H1 (cell line): ENCODE data around the gene SLC35F6. TPM values are rescaled to one million over a fixed set of nuclear protein-coding genes. Genes with fewer than 3 reads are reported as not detected.

Experiments used
- CTCF ChIA-PET: fragments of 300-600 bp; sonication (Branson Sonifier 250); formaldehyde crosslinking; loops from one replicate; lab custom pipeline; 2021; ENCODE audit not compliant: partially characterized antibody; lab: Charles Lee
- POLR2A ChIA-PET: fragments of 300-600 bp; sonication (Branson Sonifier 250); formaldehyde crosslinking; loops from one replicate; lab custom pipeline; 2021; ENCODE audit warnings: inconsistent platforms; ENCODE audit not compliant: partially characterized antibody; lab: Charles Lee
- DNase-seq, 2 experiments: peaks; one replicate each; pipeline versions ENCODE4 v3.0.0 to v3.0.0-alpha.2; 2010 to 2022; ENCODE audit warnings: low spot score in 2 of 2, low read depth in 1 of 2, mixed read lengths in 1 of 2
- FAIRE-seq: peaks from 2 replicates; lab custom pipeline; 2011; peaks lifted over from hg19 to GRCh38; lab: Jason Lieb, UNC
- H2AFZ ChIP-seq: 2 replicates; pipeline ENCODE4 v1.8.1; 2012; ENCODE audit warnings: low read length, inconsistent platforms
- H2AK5ac ChIP-seq: 2 replicates; pipeline ENCODE4 v1.6.1; 2013; ENCODE audit warnings: low read depth, low read length
- H2BK120ac ChIP-seq: replicated peaks from 2 replicates; pipeline ENCODE3; 2013; ENCODE audit warnings: low read depth, low read length, inconsistent platforms
- H2BK12ac ChIP-seq: 2 replicates; pipeline ENCODE4 v1.6.1; 2013; ENCODE audit warnings: low read depth, low read length
- H2BK15ac ChIP-seq: 2 replicates; pipeline ENCODE4 v1.6.1; 2013; ENCODE audit warnings: low read length
- H2BK20ac ChIP-seq: 2 replicates; pipeline ENCODE4 v1.6.1; 2013; ENCODE audit warnings: low read length
- H2BK5ac ChIP-seq: 2 replicates; pipeline ENCODE4 v1.6.1; 2013; ENCODE audit warnings: low read depth, low read length
- H3K14ac ChIP-seq: 2 replicates; pipeline ENCODE4 v1.6.1; 2013; ENCODE audit warnings: inconsistent platforms; ENCODE audit not compliant: insufficient read length
- H3K18ac ChIP-seq: 2 replicates; pipeline ENCODE4 v1.6.1; 2013; ENCODE audit warnings: low read length; ENCODE audit errors: extremely low read depth
- H3K23ac ChIP-seq: 2 replicates; pipeline ENCODE4 v1.6.1; 2013; ENCODE audit warnings: inconsistent platforms; ENCODE audit not compliant: insufficient read length
- H3K23me2 ChIP-seq: 2 replicates; pipeline ENCODE4 v1.6.1; 2013; ENCODE audit warnings: low read depth, low read length
- H3K27ac ChIP-seq: 2 replicates; pipeline ENCODE4 v1.6.1; 2011; ENCODE audit warnings: low read depth, low read length, inconsistent platforms
- H3K27me3 ChIP-seq, 4 experiments: replicated peaks in 1 of 4; 1 replicate in 1 of 4; 2 replicates in 3 of 4; pipeline versions ENCODE4 v1.6.1 to v1.8.1; 2011 to 2013; ENCODE audit warnings: low read length in 3 of 4, mild to moderate bottlenecking in 3 of 4, inconsistent platforms in 2 of 4, mixed read lengths in 2 of 4, moderate library complexity in 1 of 4; ENCODE audit not compliant: control insufficient read depth in 3 of 4, insufficient read depth in 3 of 4; ENCODE audit errors: extremely low read depth in 1 of 4
- H3K36me3 ChIP-seq, 4 experiments: 2 replicates each; pipeline versions ENCODE4 v1.6.1 to v1.8.1; 2011 to 2013; ENCODE audit warnings: mild to moderate bottlenecking in 4 of 4, low read length in 3 of 4, moderate library complexity in 2 of 4, control low read depth in 1 of 4, inconsistent platforms in 1 of 4; ENCODE audit not compliant: insufficient read depth in 4 of 4, control insufficient read depth in 2 of 4
- H3K4ac ChIP-seq: replicated peaks from 2 replicates; pipeline ENCODE3; 2013; ENCODE audit warnings: low read length, low read depth, mixed read lengths, inconsistent platforms; ENCODE audit not compliant: insufficient read length
- H3K4me1 ChIP-seq, 4 experiments: replicated peaks in 1 of 4; 1 replicate in 1 of 4; 2 replicates in 3 of 4; pipeline versions ENCODE4 v1.6.1 to v1.8.1; 2011 to 2013; ENCODE audit warnings: low read length in 3 of 4, inconsistent platforms in 2 of 4, mixed read lengths in 1 of 4; ENCODE audit not compliant: insufficient read depth in 4 of 4, control insufficient read depth in 3 of 4
- H3K4me2 ChIP-seq, 2 experiments: 2 replicates each; pipeline versions ENCODE4 v1.6.1 to v1.8.1; 2011 to 2013; ENCODE audit warnings: low read depth in 2 of 2, low read length in 2 of 2, control low read depth in 1 of 2, inconsistent platforms in 1 of 2, mild to moderate bottlenecking in 1 of 2; ENCODE audit not compliant: insufficient read depth in 1 of 2
- H3K4me3 ChIP-seq, 4 experiments: fragments of 200-600, 300-600 bp in 1 of 4; sonication (generic), shearing (Covaris generic), sonication (Bioruptor Twin) in 1 of 4; 2 replicates each; pipeline versions ENCODE4 v1.5.1 to v1.8.1; 2011 to 2016; ENCODE audit warnings: low read length in 4 of 4, low read depth in 3 of 4, control low read depth in 2 of 4, inconsistent platforms in 2 of 4, mild to moderate bottlenecking in 2 of 4, mixed read lengths in 1 of 4, moderate library complexity in 1 of 4; ENCODE audit not compliant: insufficient read depth in 2 of 4; ENCODE audit errors: extremely low read depth in 1 of 4
- H3K56ac ChIP-seq: replicated peaks from 2 replicates; pipeline ENCODE3; 2013; ENCODE audit warnings: low read depth, mild to moderate bottlenecking, mixed read lengths, low read length, inconsistent platforms; ENCODE audit not compliant: insufficient read length
- H3K79me1 ChIP-seq: 2 replicates; pipeline ENCODE4 v1.6.1; 2013; ENCODE audit warnings: low read depth, low read length, control low read depth
- H3K79me2 ChIP-seq, 2 experiments: 2 replicates each; pipeline versions ENCODE4 v1.6.1 to v1.8.1; 2012 to 2013; ENCODE audit warnings: low read length in 2 of 2, mild to moderate bottlenecking in 2 of 2, inconsistent platforms in 1 of 2; ENCODE audit not compliant: insufficient read depth in 2 of 2, control insufficient read depth in 1 of 2
- H3K9ac ChIP-seq, 4 experiments: replicated peaks in 1 of 4; 1 replicate in 1 of 4; 2 replicates in 3 of 4; pipeline versions ENCODE4 v1.6.1 to v1.8.1; 2011 to 2013; ENCODE audit warnings: low read depth in 3 of 4, low read length in 3 of 4, control low read depth in 2 of 4, mild to moderate bottlenecking in 2 of 4, moderate library complexity in 2 of 4, inconsistent platforms in 1 of 4; ENCODE audit errors: extremely low read depth in 1 of 4
- H3K9me3 ChIP-seq, 2 experiments: 2 replicates each; pipeline versions ENCODE4 v1.6.1 to v1.8.1; 2012 to 2013; ENCODE audit warnings: mild to moderate bottlenecking in 2 of 2, moderate library complexity in 2 of 2, control low read depth in 1 of 2, inconsistent platforms in 1 of 2, low read depth in 1 of 2, low read length in 1 of 2, mixed read lengths in 1 of 2; ENCODE audit not compliant: insufficient read depth in 2 of 2
- H4K20me1 ChIP-seq, 2 experiments: replicated peaks in 1 of 2; 2 replicates each; pipeline versions ENCODE3 to v1.8.1; 2011 to 2013; ENCODE audit warnings: inconsistent platforms in 2 of 2, low read length in 2 of 2, mild to moderate bottlenecking in 1 of 2; ENCODE audit not compliant: insufficient read depth in 2 of 2, control insufficient read depth in 1 of 2
- H4K5ac ChIP-seq: 2 replicates; pipeline ENCODE4 v1.6.1; 2013; ENCODE audit warnings: low read length, low read depth, mixed read lengths, inconsistent platforms; ENCODE audit not compliant: insufficient read length
- H4K8ac ChIP-seq: 2 replicates; pipeline ENCODE4 v1.8.0; 2013; ENCODE audit warnings: mild to moderate bottlenecking, moderate library complexity, low read length, inconsistent platforms; ENCODE audit not compliant: insufficient read depth; ENCODE audit errors: extremely low read depth
- H4K91ac ChIP-seq: replicated peaks from 2 replicates; pipeline ENCODE3; 2013; ENCODE audit warnings: low read length, mixed read lengths, inconsistent platforms; ENCODE audit not compliant: insufficient read length
- BCL11A ChIP-seq, 2 experiments: IDR thresholded peaks; one replicate each; pipeline ENCODE4 v1.6.1; 2011; ENCODE audit warnings: low read depth in 2 of 2, low read length in 2 of 2, mild to moderate bottlenecking in 2 of 2
- E2F6 ChIP-seq: IDR thresholded peaks from 2 replicates; pipeline ENCODE4 v1.6.1; 2012; ENCODE audit warnings: inconsistent platforms
- FOSL1 ChIP-seq: IDR thresholded peaks from 2 replicates; pipeline ENCODE4 v1.6.1; 2011; ENCODE audit warnings: mild to moderate bottlenecking, low read depth, low read length, moderate library complexity; ENCODE audit not compliant: insufficient read depth
- KDM4A ChIP-seq: IDR thresholded peaks from one replicate; pipeline ENCODE4 v1.7.1; 2012; ENCODE audit warnings: low read depth, mild to moderate bottlenecking, moderate library complexity, low read length, inconsistent platforms; ENCODE audit not compliant: severe bottlenecking
- MAX ChIP-seq: IDR thresholded peaks from 2 replicates; pipeline ENCODE4 v1.6.1; 2012; ENCODE audit warnings: inconsistent platforms
- PHF8 ChIP-seq: fragments of 200-600 bp; sonication (generic); conservative IDR thresholded peaks from 2 replicates; pipeline ENCODE4 v1.7.1; 2012; ENCODE audit warnings: low read depth, mild to moderate bottlenecking, inconsistent platforms, low read length, moderate library complexity
- SAP30 ChIP-seq: fragments of 300-600 bp; sonication (generic); IDR thresholded peaks from 2 replicates; pipeline ENCODE4 v1.7.1; 2012; ENCODE audit warnings: low read length, moderate library complexity, mild to moderate bottlenecking, inconsistent platforms; ENCODE audit not compliant: insufficient read depth, insufficient replicate concordance
- SIN3A ChIP-seq, 2 experiments: IDR thresholded peaks in 1 of 2; conservative IDR thresholded peaks in 1 of 2; 2 replicates each; pipeline ENCODE4 v1.6.1; 2011 to 2012; ENCODE audit warnings: low read length in 2 of 2, improper control_type of control experiment in 1 of 2, low read depth in 1 of 2, mild to moderate bottlenecking in 1 of 2
- SRF ChIP-seq: IDR thresholded peaks from 2 replicates; pipeline ENCODE4 v1.6.1; 2011; ENCODE audit warnings: mild to moderate bottlenecking, low read depth, low read length, moderate library complexity
- SUZ12 ChIP-seq: fragments of 200-600 bp; sonication (generic); IDR thresholded peaks from 2 replicates; pipeline ENCODE4 v1.6.1; 2012; ENCODE audit warnings: mild to moderate bottlenecking, inconsistent platforms, low read length, moderate library complexity, mixed read lengths
- TAF7 ChIP-seq: optimal IDR thresholded peaks from 2 replicates; pipeline ENCODE3; 2011; ENCODE audit warnings: low read depth, mild to moderate bottlenecking, inconsistent platforms, low read length, moderate library complexity, borderline replicate concordance
- WGBS, 2 experiments: shearing (Covaris generic) in 1 of 2; methylation state at CpG; one replicate each; pipeline versions ENCODE4 v1.1.6 to v1.1.7; 2013 to 2015; ENCODE audit warnings: low lambda C conversion rate in 2 of 2, mixed read lengths in 2 of 2, inconsistent platforms in 1 of 2, low coverage in 1 of 2, missing lambda C conversion rate in 1 of 2; ENCODE audit not compliant: insufficient replicate concordance in 2 of 2, insufficient coverage in 1 of 2, insufficient read length in 1 of 2; ENCODE audit errors: extremely low coverage in 1 of 2, missing lambda C conversion rate in 1 of 2; 5-methylcytosine and 5-hydroxymethylcytosine counted together
- polyA plus RNA-seq, 7 experiments: library from polyadenylated mRNA; depleted of rRNA in 3 of 7; stranded (reverse) in 5 of 7; unstranded in 2 of 7; fragments of >200 nt in 5 of 7; fragments of 200-250 nt in 2 of 7; gene quantifications; 1 replicate in 5 of 7; 2 replicates in 1 of 7; 4 replicates in 1 of 7; pipeline versions ENCODE4 v1.2.1 to v1.2.3, GENCODE V29; 2011 to 2013; ENCODE audit warnings: missing spikeins in 2 of 7, mixed read lengths in 2 of 7
- total RNA-seq: library from RNA; stranded (reverse); fragmentation: NEBNext Ultra II Directional; extraction: Animal tissue kit (Norgen Biotek cat#: 25700); gene quantifications from 2 replicates; pipeline ENCODE4 v1.2.1, GENCODE V29; 2021

SLC35F6 gene
- total and polyA plus RNA-seq, 2 of the 8 experiments (the other 6 are each of a cell fraction or from before 2014, with no cell fraction given), result 11.2 to 13.5 TPM

- Histone ChIP-seq H2BK5ac (no peak overlapping the region), H3K4me3 (no peak overlapping the region), H4K8ac (no peak overlapping the region), H3K79me1 (no peaks in the 10 kb centered on the region), H2BK120ac (no peak overlapping the region), H3K23ac (no peak overlapping the region), H3K36me3 (no peaks in the 10 kb centered on the region), H3K56ac (no peak overlapping the region), H3K23me2 (no peaks in the 10 kb centered on the region; the same call in 1 of the 2 replicates), H3K18ac (no peak overlapping the region), H2BK20ac (no peak overlapping the region), H2BK15ac (no peak overlapping the region), H3K9ac (no peak overlapping the region), H2BK12ac (no peak overlapping the region), H4K20me1 (no peaks in the 10 kb centered on the region), H4K91ac (no peak overlapping the region), H3K9me3 (no peaks in the 10 kb centered on the region), H2AFZ (no peak overlapping the region), H3K4me1 (no peaks in the 10 kb centered on the region), H2AK5ac (no peak overlapping the region), H3K4ac (no peak overlapping the region), H3K27me3 (no peaks in the 10 kb centered on the region; a peak in 1 of 7 replicates), H4K5ac (no peak overlapping the region), H3K14ac (no peak overlapping the region), H3K4me2 (no peak overlapping the region), H3K27ac (no peak overlapping the region), H3K79me2 (no peaks in the 10 kb centered on the region)
- WGBS, 2 experiments, result 92% methylated on average over 4 of the region's 4 CpGs; no CpG with 5 or more reads in 1 of the 2 experiments
- TF ChIP-seq SIN3A (conservative IDR thresholded peaks at IDR 0.05 in 1 of 2, IDR thresholded peaks at IDR 0.05 in 1 of 2; ENCODE audit: low read depth in 1 of 2, low read length in 2 of 2) (no peak), SRF (no peak), FOSL1 (no peak), SUZ12 (no peak), E2F6 (no peak), PHF8 (no peak), TAF7 (no peak), BCL11A (IDR thresholded peaks at IDR 0.05; ENCODE audit: low read depth in 2 of 2, low read length in 2 of 2) (no peak), SAP30 (no peak), MAX (no peak), KDM4A (no peak)
- FAIRE-seq, result no peak
- DNase-seq, result no peak
- CTCF ChIA-PET, result interaction anchor here (0.5 to 7.5 kb wide), 10 partner anchors 8 to 436 kb away, joined by 3 to 67 read pairs (median 4); no protein-coding TSS in a partner anchor
- POLR2A ChIA-PET, result no interaction called here
These were observed 32.4 kb upstream of the SLC35F6 start for GRCh38 chr2:26731714-26732113.
